ENCODE results near the gene EVA1A. TPM values are rescaled to one million over a fixed set of nuclear protein-coding genes. Genes with fewer than 3 reads are reported as not detected.
"Not testable (repeated sequence)": the region's sequence is repeated elsewhere in the genome, so short reads cannot be mapped to it uniquely, and the experiment has no call there.

EVA1A gene
- total RNA-seq, 4 donors from 2014 or later: 0.16 to 2.4 (median 0.82) TPM

GRCh38 chr2:75483878-75484277 is 76.9 kb downstream of the EVA1A start:
- no peak for DNase-seq
- Histone ChIP-seq H3K9me3 (no peaks in the 10 kb centered on the region), H3K36me3 (no peaks in the 10 kb centered on the region), H3K27me3 (no peaks in the 10 kb centered on the region), H3K4me1 (no peaks in the 10 kb centered on the region), H3K4me3 (no peak overlapping the region), H3K27ac (no peak overlapping the region)
- ATAC-seq: no peak
- intact Hi-C loops (cut with DNase I; ENCODE audit: low total_unique reads) (no loop called here), in situ Hi-C loops (cut with MboI; ENCODE audit: low sequenced_read_pairs in 4 of 4) (no loop called here)
- TF ChIP-seq CTCF (IDR thresholded peaks at IDR 0.05 in 4 of 5, conservative IDR thresholded peaks at IDR 0.05 in 1 of 5) (no peak), POLR2A (IDR thresholded peaks at IDR 0.05) (no peak)

GRCh38 chr2:75482398-75482797 is 78.3 kb downstream of the EVA1A start:
- in situ Hi-C loops (cut with MboI; ENCODE audit: low sequenced_read_pairs in 4 of 4): no loop called here
- Histone ChIP-seq H3K27ac (no peak overlapping the region), H3K9me3 (no peaks in the 10 kb centered on the region), H3K4me3 (no peak overlapping the region), H3K4me1 (no peaks in the 10 kb centered on the region), H3K27me3 (no peaks in the 10 kb centered on the region), H3K36me3 (no peaks in the 10 kb centered on the region)
- TF ChIP-seq POLR2A (IDR thresholded peaks at IDR 0.05) (no peak), CTCF (IDR thresholded peaks at IDR 0.05 in 4 of 5, conservative IDR thresholded peaks at IDR 0.05 in 1 of 5) (no peak)
- DNase-seq (no peak), ATAC-seq (no peak)
- intact Hi-C loops (cut with DNase I; ENCODE audit: low total_unique reads): no loop called here

GRCh38 chr2:75480971-75481836 is 79.5 kb downstream of the EVA1A start:
- in situ Hi-C loops (cut with MboI; ENCODE audit: low sequenced_read_pairs in 4 of 4): no loop called here
- Histone ChIP-seq H3K9me3 (no peaks in the 10 kb centered on the region), H3K27me3 (no peaks in the 10 kb centered on the region), H3K27ac (no peak overlapping the region), H3K4me3 (no peak overlapping the region), H3K4me1 (no peaks in the 10 kb centered on the region), H3K36me3 (no peaks in the 10 kb centered on the region)
- DNase-seq: no peak
- intact Hi-C loops (cut with DNase I; ENCODE audit: low total_unique reads): no loop called here
- TF ChIP-seq POLR2A (IDR thresholded peaks at IDR 0.05) (no peak), CTCF (IDR thresholded peaks at IDR 0.05 in 4 of 5, conservative IDR thresholded peaks at IDR 0.05 in 1 of 5) (no peak)
- ATAC-seq: no peak

- H3K9me3 ChIP-seq; H3K4me3 ChIP-seq; intact Hi-C loops (cut with DNase I; ENCODE audit: low total_unique reads); ATAC-seq; H3K4me1 ChIP-seq; H3K27me3 ChIP-seq; in situ Hi-C loops (cut with MboI; ENCODE audit: low sequenced_read_pairs in 4 of 4); DNase-seq; H3K36me3 ChIP-seq; H3K27ac ChIP-seq: not testable (repeated sequence)
Measured at GRCh38 chr2:75477696-75478095, 83.0 kb downstream of the EVA1A start.

- DNase-seq (no peak), ATAC-seq (no peak)
- TF ChIP-seq CTCF (IDR thresholded peaks at IDR 0.05 in 4 of 5, conservative IDR thresholded peaks at IDR 0.05 in 1 of 5) (no peak), POLR2A (IDR thresholded peaks at IDR 0.05) (no peak)
- Histone ChIP-seq H3K4me1 (no peaks in the 10 kb centered on the region), H3K4me3 (no peak overlapping the region), H3K27ac (no peak overlapping the region), H3K36me3 (no peaks in the 10 kb centered on the region), H3K27me3 (no peaks in the 10 kb centered on the region), H3K9me3 (no peaks in the 10 kb centered on the region)
- intact Hi-C loops (cut with DNase I; ENCODE audit: low total_unique reads) (no loop called here), in situ Hi-C loops (cut with MboI; ENCODE audit: low sequenced_read_pairs in 4 of 4) (no loop called here)
Measured at GRCh38 chr2:75476761-75477160, 84.0 kb downstream of the EVA1A start.
